ENCODE measurements around the gene GBP1.

GRCh38 chr1:89114662-89115061, 49.7 kb upstream of the GBP1 start:
- TF ChIP-seq POLR2AphosphoS5 (IDR thresholded peaks at IDR 0.05) (no peak), CTCF (IDR thresholded peaks at IDR 0.05) (no peak), EP300 (IDR thresholded peaks at IDR 0.05) (no peak), POLR2A (IDR thresholded peaks at IDR 0.05) (no peak)
